BLaER1 (cell line): ENCODE measurements around the gene TTC24.
A peak's percentile ranks its signal among the peaks of the same experiment; 100 is the strongest.

Source experiments
- H3K27ac ChIP-seq: shearing (Covaris generic); formaldehyde crosslinking; 2 replicates; pipeline ENCODE4 v1.8.1; 2022
- H3K27me3 ChIP-seq: shearing (Covaris generic); formaldehyde crosslinking; 2 replicates; pipeline ENCODE4 v1.8.1; 2022
- H3K36me3 ChIP-seq: shearing (Covaris generic); formaldehyde crosslinking; 2 replicates; pipeline ENCODE4 v1.8.1; 2022
- H3K4me1 ChIP-seq: shearing (Covaris generic); formaldehyde crosslinking; 2 replicates; pipeline ENCODE4 v1.8.1; 2022
- H3K4me2 ChIP-seq: shearing (Covaris generic); formaldehyde crosslinking; 2 replicates; pipeline ENCODE4 v1.8.1; 2022
- H3K4me3 ChIP-seq: shearing (Covaris generic); formaldehyde crosslinking; 2 replicates; pipeline ENCODE4 v1.8.1; 2022
- H3K9ac ChIP-seq: shearing (Covaris generic); formaldehyde crosslinking; 2 replicates; pipeline ENCODE4 v1.8.1; 2022
- H3K9me3 ChIP-seq: shearing (Covaris generic); formaldehyde crosslinking; 2 replicates; pipeline ENCODE4 v1.8.1; 2022
- H4K20me1 ChIP-seq: shearing (Covaris generic); formaldehyde crosslinking; 2 replicates; pipeline ENCODE4 v1.8.1; 2022
- Cebpa-rat ChIP-seq: shearing (Covaris generic); IDR thresholded peaks from 2 replicates; pipeline ENCODE4 v1.8.1; 2022

TTC24 gene

DNA sequence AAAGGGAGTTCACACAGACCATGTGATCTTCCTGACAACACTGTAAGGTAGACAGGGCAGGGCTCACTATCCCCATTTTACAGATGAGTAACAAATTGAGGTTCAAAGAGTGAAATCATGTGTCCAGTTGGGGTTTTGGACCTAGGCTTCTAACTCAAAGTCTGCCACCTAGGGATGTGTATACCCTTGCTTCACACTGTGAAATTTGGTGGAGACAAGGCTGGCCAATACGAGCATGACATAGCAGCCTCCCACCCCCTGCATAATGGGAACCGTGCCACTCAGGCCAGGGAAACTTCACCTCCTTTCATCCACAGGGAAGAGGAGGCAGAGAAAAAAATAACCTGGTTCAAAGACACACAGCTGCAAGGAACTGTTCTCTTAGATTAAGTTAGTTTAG is 14.0 kb upstream of the TTC24 start:
- no peaks in the 10 kb centered on the region for H3K27me3 ChIP-seq
- no peak overlapping the region for H3K9ac ChIP-seq
- H3K4me3 ChIP-seq, result no peak overlapping the region
- peaks cover 7% of the 10 kb centered on the region for H3K4me1 ChIP-seq
- H4K20me1 ChIP-seq, result no peaks in the 10 kb centered on the region
- H3K27ac ChIP-seq, result no peak overlapping the region
- peaks cover 86% of the 10 kb centered on the region for H3K36me3 ChIP-seq
- no peak overlapping the region for H3K4me2 ChIP-seq
- TF ChIP-seq Cebpa-rat, result no peak
- H3K9me3 ChIP-seq, result no peaks in the 10 kb centered on the region

DNA sequence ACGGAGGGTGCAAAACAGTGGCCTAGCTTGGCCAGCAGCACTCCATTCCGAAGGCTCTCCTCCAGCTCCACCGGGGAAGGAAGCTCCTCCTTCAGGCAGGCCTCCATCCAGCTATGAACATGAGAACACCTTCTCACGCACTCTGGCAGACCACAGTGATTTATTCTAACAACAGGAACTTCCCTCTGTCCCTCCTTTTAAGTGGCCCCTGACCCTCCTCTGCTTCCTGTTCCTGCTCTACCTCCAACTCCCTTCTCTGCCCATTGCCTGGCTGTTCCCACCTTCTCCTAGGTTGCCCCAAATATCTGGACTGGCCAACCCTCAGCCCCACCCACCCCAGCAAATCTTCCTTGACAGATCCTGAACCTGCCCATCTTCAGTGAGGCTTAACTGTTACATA is 13.1 kb upstream of the TTC24 start:
- no peak overlapping the region for H3K4me3 ChIP-seq
- peaks cover 17% of the 10 kb centered on the region for H3K4me1 ChIP-seq
- no peak for TF ChIP-seq Cebpa-rat
- no peak overlapping the region for H3K9ac ChIP-seq
- no peaks in the 10 kb centered on the region for H3K9me3 ChIP-seq
- H3K27ac ChIP-seq, result no peak overlapping the region
- H4K20me1 ChIP-seq, result no peaks in the 10 kb centered on the region
- H3K4me2 ChIP-seq, result no peak overlapping the region
- peaks cover 77% of the 10 kb centered on the region for H3K36me3 ChIP-seq
- no peaks in the 10 kb centered on the region for H3K27me3 ChIP-seq

DNA sequence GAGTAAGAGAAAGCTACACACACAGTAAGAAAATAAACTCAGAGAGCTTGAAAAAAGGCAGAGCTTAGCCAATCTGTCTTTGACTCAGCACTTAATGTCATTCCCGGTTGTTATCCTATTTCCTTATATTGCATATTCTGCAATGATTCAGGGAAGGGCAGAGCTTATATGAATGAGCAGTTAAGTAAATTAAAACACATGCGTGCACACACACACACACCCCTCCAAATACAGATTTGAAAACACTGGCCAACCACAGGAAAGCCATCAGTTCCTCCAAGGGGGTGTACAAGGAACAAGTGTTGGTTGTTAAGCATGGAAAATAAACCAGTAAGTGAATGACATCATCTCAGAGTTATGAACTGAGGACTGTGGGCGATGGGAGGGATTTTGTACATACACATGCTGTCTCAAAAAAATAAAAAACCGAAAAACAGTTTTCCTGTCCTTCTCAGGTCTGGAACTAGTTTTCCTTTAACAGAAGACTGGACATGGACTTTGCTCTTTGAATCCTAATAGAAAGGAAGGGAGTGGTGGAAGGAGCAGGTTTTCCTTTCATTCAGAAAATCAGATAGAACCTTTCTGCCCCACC is 8.2 kb upstream of the TTC24 start:
- H3K27ac ChIP-seq, result no peak overlapping the region
- H3K4me1 ChIP-seq, result peaks cover 34% of the 10 kb centered on the region
- no peaks in the 10 kb centered on the region for H3K27me3 ChIP-seq
- peak overlapping the region; percentile 94 for H3K4me2 ChIP-seq
- H3K36me3 ChIP-seq, result peaks cover 28% of the 10 kb centered on the region
- H3K9ac ChIP-seq, result peak overlapping the region; percentile 78; the same call in 1 of the 2 replicates
- TF ChIP-seq Cebpa-rat, result no peak
- H3K4me3 ChIP-seq, result peak overlapping the region; percentile 75
- H4K20me1 ChIP-seq, result no peaks in the 10 kb centered on the region
- no peaks in the 10 kb centered on the region for H3K9me3 ChIP-seq

DNA sequence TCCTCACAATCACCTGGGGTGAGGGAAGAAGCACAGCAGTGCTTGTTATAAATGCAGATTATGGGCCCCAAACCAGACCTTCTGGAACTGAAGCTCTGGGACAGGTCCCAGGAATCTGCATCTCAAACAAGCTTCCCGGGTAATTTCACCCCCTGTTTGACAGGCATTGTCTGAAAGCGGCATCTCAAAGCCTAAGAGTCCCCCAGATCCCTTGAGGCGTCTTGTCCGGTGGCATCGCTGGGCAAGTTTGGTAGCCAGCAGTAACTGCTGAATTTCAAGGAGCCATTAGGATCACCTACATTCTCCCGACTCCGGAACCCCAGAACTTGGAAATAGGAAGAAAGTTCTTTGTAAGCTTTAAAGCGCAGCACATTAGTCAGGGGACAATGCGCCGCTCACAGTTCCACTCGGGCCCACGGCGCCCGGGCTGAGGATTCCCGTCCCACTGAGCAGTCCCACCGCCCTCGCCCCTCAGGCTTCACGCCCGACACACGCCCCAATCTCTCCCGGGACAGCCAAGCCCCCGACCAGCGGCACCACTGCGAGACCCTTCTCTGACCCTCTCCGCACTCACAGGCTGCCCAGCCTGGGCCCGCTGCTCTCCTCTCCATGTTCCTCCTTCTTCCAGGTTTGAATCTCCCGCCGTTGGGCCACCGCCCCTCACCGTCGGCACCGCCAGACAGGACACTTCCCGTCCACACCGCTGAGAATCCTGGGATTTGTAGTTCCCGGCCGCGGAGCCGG is 7.4 kb upstream of the TTC24 start, which contains the start of gene IQGAP3:
IQGAP3 (minus strand) TSS at position 647 of the 744 bp plus-strand sequence; CDS start at position 611, 36 bp downstream.
- Histone ChIP-seq H3K9me3 (no peaks in the 10 kb centered on the region), H3K27ac (peak within 1 kb of the TSS; percentile 42; the same call in 1 of the 2 replicates), H4K20me1 (no peaks in the 10 kb centered on the region), H3K4me1 (peaks cover 34% of the 10 kb centered on the region), H3K4me2 (peak within 1 kb of the TSS; percentile 94), H3K4me3 (peak within 1 kb of the TSS; percentile 75), H3K36me3 (peaks cover 23% of the 10 kb centered on the region), H3K9ac (peak within 1 kb of the TSS; percentile 78), H3K27me3 (no peaks in the 10 kb centered on the region)
- TF ChIP-seq Cebpa-rat, result no peak

DNA sequence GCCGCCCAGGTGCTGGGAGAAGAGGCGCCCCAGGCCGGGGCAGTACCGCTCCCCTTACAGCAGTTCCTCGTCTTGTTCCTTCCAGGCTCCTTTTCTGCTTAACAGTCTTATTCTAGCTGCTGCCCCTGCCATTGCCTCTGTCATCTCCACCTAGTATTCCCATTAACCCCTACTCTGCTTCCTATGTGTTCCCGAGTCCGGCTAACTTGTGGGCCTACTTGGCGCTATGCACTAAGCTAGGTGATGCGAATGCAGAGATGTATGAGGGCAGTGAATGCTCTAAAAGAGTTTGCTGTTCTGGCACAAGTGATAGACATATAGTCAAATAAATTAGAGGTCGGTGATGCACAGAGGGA is 6.9 kb upstream of the TTC24 start:
- Histone ChIP-seq H3K36me3 (peaks cover 17% of the 10 kb centered on the region), H3K9me3 (no peaks in the 10 kb centered on the region), H3K4me2 (peak overlapping the region; percentile 94), H3K27me3 (no peaks in the 10 kb centered on the region), H3K9ac (peak overlapping the region; percentile 78), H3K27ac (no peak overlapping the region), H3K4me3 (peak overlapping the region; percentile 75), H3K4me1 (peaks cover 36% of the 10 kb centered on the region), H4K20me1 (no peaks in the 10 kb centered on the region)
- TF ChIP-seq Cebpa-rat, result no peak

DNA sequence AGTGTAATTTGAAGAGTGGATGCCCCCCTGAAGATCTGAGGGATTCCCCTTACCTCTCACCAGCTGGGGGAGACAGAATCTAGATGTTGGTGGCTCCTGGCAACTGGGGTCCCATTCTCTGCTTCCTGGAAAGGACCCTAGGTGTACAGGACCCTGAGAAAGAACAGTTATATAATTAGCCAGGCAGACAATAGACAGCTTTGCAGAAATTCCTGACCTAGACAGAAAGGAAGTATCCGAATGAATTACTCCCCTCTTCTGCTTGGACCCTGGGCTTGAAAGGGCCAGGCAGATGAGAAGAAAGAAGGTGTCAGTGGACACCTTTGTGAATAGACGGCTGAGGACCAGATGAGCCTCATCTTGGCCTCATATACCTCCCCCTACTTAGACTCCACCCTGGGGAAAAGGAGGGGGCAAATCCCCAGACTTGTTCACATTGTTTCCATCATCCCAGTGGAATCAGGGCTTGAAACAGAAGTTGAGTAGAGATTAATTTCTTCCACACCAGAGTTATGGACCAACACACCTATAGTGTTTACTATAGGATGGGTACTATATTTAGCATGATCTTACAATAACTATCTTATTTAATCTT is 5.4 kb upstream of the TTC24 start:
- no peaks in the 10 kb centered on the region for H4K20me1 ChIP-seq
- H3K4me2 ChIP-seq, result no peak overlapping the region

DNA sequence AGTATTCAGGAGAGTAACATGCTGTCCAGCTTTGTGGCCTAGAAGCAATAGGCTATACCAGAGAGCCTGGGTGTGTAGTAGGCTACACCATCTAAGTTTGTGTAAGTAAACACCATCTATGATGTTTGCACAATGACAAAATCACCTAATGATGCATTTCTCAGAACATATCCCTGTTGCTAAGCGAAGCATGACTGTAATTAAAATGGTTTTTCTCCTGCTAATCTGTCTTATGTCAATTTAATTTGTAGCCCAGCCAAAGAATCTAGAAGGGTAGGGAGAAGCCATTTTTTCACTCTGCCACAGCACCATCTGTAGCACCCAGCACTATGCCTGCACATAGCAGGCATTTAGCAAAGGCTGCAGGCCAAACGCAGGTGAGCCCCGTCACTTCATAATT is 2.0 kb upstream of the TTC24 start:
- no peak overlapping the region for H3K9ac ChIP-seq
- H3K27ac ChIP-seq, result peak overlapping the region; percentile 55; the same call in 1 of the 2 replicates
- H4K20me1 ChIP-seq, result no peaks in the 10 kb centered on the region
- peaks cover 50% of the 10 kb centered on the region for H3K4me1 ChIP-seq
- H3K4me3 ChIP-seq, result no peak overlapping the region
- H3K36me3 ChIP-seq, result no peaks in the 10 kb centered on the region
- TF ChIP-seq Cebpa-rat, result no peak
- peak overlapping the region; percentile 61 for H3K4me2 ChIP-seq
- no peaks in the 10 kb centered on the region for H3K9me3 ChIP-seq
- no peaks in the 10 kb centered on the region for H3K27me3 ChIP-seq

More for the DNA sequence above, 5.4 kb upstream of the TTC24 start:
- Histone ChIP-seq H3K27ac (no peak overlapping the region), H3K27me3 (no peaks in the 10 kb centered on the region), H3K9ac (no peak overlapping the region), H3K9me3 (no peaks in the 10 kb centered on the region), H3K4me3 (no peak overlapping the region), H3K36me3 (peaks cover 3% of the 10 kb centered on the region), H3K4me1 (peaks cover 51% of the 10 kb centered on the region)
- TF ChIP-seq Cebpa-rat, result no peak

DNA sequence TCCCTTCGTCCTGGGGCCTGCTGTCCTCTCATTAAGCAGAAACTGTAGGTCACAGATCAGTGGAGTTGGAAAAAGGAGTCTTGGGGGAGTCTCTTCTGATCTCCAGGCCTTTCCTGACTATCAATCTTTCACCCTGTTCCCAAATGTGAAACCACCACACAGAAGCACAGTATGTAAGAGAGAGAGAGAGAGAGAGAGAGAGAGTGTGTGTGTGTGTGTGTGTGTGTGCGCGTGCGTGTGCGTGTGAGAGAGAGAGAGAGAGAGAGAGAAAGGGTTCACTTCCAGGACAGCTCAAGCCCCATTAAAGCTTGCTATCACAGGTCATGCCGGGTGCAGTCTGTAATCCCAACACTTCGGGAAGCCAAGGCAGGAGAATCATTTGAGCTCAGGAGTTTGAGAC is 1.5 kb upstream of the TTC24 start:
- Histone ChIP-seq H3K4me3 (no peak overlapping the region), H3K9ac (no peak overlapping the region), H3K27me3 (no peaks in the 10 kb centered on the region), H3K4me2 (peak overlapping the region; percentile 61), H3K4me1 (peaks cover 47% of the 10 kb centered on the region), H4K20me1 (no peaks in the 10 kb centered on the region), H3K27ac (peak overlapping the region; percentile 55; the same call in 1 of the 2 replicates), H3K9me3 (no peaks in the 10 kb centered on the region), H3K36me3 (no peaks in the 10 kb centered on the region)
- TF ChIP-seq Cebpa-rat, result no peak

DNA sequence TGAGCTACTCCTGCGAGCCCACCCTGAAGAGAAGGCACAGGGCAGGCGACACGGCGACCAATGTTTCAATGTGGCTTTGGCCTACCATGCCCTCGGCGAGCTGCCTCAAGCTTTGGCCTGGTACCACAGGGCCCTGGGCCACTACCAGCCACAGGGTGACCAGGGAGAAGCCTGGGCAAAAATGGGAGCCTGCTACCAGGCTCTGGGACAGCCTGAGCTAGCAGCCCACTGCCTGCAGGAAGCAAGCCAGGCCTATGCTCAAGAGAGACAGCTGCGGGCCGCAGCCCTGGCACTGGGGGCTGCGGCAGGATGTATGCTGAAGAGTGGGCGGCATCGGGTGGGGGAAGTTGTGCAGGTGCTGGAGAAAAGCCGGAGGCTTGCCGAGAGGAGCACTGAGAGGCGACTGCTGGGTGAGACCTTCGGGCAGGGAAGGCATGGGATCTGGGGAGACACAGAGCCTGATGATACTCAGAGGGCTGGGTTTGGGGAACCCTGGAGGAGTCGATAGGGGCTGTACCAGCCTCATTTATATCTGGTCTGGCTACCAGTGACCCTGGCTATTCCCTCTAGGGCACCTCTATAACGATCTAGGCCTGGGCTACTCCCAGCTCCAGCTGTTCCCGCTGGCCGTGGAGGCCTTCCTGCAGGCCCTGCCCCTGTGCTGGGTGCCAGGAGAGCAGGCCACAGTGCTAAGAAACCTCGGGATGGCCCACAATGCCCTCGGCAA is 2.3 kb downstream of the TTC24 start:
- peak overlapping the region; percentile 97 for H3K9ac ChIP-seq
- no peak for TF ChIP-seq Cebpa-rat
- no peaks in the 10 kb centered on the region for H3K9me3 ChIP-seq
- H3K4me3 ChIP-seq, result peak overlapping the region; percentile 71
- no peaks in the 10 kb centered on the region for H3K27me3 ChIP-seq
- peaks cover 27% of the 10 kb centered on the region for H4K20me1 ChIP-seq
- H3K4me2 ChIP-seq, result peak overlapping the region; percentile 99
- peaks cover 24% of the 10 kb centered on the region for H3K36me3 ChIP-seq
- H3K27ac ChIP-seq, result peak overlapping the region; percentile 99
- H3K4me1 ChIP-seq, result peaks cover 69% of the 10 kb centered on the region
